ENCODE results near the gene ROR2.

DNA sequence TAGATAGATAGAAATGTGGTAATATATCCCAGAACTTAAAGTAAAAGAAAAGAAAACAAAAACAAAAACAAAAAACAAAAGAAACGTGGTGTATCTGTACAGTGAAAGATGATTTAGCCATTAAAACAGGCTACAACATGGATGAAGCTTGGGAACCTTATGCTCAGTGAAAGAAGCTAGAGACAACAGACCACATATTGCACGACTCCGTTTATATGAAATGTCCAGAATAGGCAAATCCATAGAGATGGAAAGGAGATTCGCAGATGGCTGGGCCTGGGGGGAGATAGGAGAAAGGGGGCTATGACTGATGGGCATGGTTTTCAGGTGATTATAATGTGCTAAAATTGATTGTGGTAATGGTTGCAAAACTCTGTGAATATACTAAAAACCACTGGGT, 86.6 kb downstream of the ROR2 start:
- TF ChIP-seq POLR2A (IDR thresholded peaks at IDR 0.05; ENCODE audit: low read depth, low read length) (no peak), TAF1 (IDR thresholded peaks at IDR 0.05; ENCODE audit: borderline replicate concordance, low read depth, low read length) (no peak)

Measured in GM12892 (cell line).